HG03097 (cell line): ENCODE data around the gene CD302.
A peak's percentile ranks its signal among the peaks of the same experiment; 100 is the strongest.
"Not testable (repeated sequence)": the region's sequence is repeated elsewhere in the genome, so short reads cannot be mapped to it uniquely, and the experiment has no call there.

Source experiments
- ATAC-seq: cut with Tn5 transposase; IDR thresholded peaks from one replicate; pipeline ENCODE4 v1.9.1; 2021; ENCODE audit not compliant: unreplicated experiment, low FRiP score

The CD302 gene

GRCh38 chr2:159797543-159798375 lies at the start of gene CD302:
TSS of gene CD302 (minus strand) at chr2:159798208. CDS start at chr2:159798198, 10 bp downstream.
- peak; percentile 69 for ATAC-seq

GRCh38 chr2:159846564-159846963 lies 48.6 kb upstream of the CD302 start:
- ATAC-seq, result no peak

- no peak for ATAC-seq
These were observed 42.6 kb upstream of the CD302 start for GRCh38 chr2:159840616-159841015.

- ATAC-seq, result no peak
These were observed 34.9 kb upstream of the CD302 start for GRCh38 chr2:159832858-159833257.

GRCh38 chr2:159832026-159832425 lies 34.0 kb upstream of the CD302 start:
- no peak for ATAC-seq

- no peak for ATAC-seq
These were observed 31.4 kb upstream of the CD302 start for GRCh38 chr2:159829376-159829775.

- no peak for ATAC-seq
These were observed 30.7 kb upstream of the CD302 start for GRCh38 chr2:159828738-159829137.

- not testable (repeated sequence) for ATAC-seq
These were observed 24.4 kb upstream of the CD302 start for GRCh38 chr2:159822478-159822833.

GRCh38 chr2:159821775-159822477 lies 23.9 kb upstream of the CD302 start:
- not testable (repeated sequence) for ATAC-seq

GRCh38 chr2:159818940-159819339 lies 20.9 kb upstream of the CD302 start:
- no peak for ATAC-seq

GRCh38 chr2:159817283-159817682 lies 19.3 kb upstream of the CD302 start:
- no peak for ATAC-seq

- ATAC-seq, result no peak
These were observed 13.2 kb upstream of the CD302 start for GRCh38 chr2:159811232-159811631.

- no peak for ATAC-seq
These were observed 10.0 kb upstream of the CD302 start for GRCh38 chr2:159808032-159808425.

- ATAC-seq, result no peak
These were observed 9.4 kb upstream of the CD302 start for GRCh38 chr2:159807183-159808031.

GRCh38 chr2:159804941-159805340 lies 6.9 kb upstream of the CD302 start:
- ATAC-seq, result no peak

- ATAC-seq, result no peak
These were observed 5.4 kb upstream of the CD302 start for GRCh38 chr2:159803235-159803962.

- ATAC-seq, result no peak
These were observed 4.7 kb upstream of the CD302 start for GRCh38 chr2:159802673-159803072.

GRCh38 chr2:159799833-159800232 lies 1.8 kb upstream of the CD302 start:
- no peak for ATAC-seq

- ATAC-seq, result no peak
These were observed 343 bp upstream of the CD302 start for GRCh38 chr2:159798376-159798725.

- ATAC-seq, result no peak
These were observed 824 bp downstream of the CD302 start for GRCh38 chr2:159797225-159797542.
